Activated T-cell treated with anti-CD3 and anti-CD28 coated beads for 4 hours (primary cell): ENCODE measurements around the gene MLXIP.
A peak's percentile ranks its signal among the peaks of the same experiment; 100 is the strongest.
"Not testable (repeated sequence)": the region's sequence is repeated elsewhere in the genome, so short reads cannot be mapped to it uniquely, and the experiment has no call there.

ENCODE experiments used
- DNase-seq: peaks from one replicate; pipeline ENCODE4 v3.0.0-alpha.2; 2020

The MLXIP gene

DNA sequence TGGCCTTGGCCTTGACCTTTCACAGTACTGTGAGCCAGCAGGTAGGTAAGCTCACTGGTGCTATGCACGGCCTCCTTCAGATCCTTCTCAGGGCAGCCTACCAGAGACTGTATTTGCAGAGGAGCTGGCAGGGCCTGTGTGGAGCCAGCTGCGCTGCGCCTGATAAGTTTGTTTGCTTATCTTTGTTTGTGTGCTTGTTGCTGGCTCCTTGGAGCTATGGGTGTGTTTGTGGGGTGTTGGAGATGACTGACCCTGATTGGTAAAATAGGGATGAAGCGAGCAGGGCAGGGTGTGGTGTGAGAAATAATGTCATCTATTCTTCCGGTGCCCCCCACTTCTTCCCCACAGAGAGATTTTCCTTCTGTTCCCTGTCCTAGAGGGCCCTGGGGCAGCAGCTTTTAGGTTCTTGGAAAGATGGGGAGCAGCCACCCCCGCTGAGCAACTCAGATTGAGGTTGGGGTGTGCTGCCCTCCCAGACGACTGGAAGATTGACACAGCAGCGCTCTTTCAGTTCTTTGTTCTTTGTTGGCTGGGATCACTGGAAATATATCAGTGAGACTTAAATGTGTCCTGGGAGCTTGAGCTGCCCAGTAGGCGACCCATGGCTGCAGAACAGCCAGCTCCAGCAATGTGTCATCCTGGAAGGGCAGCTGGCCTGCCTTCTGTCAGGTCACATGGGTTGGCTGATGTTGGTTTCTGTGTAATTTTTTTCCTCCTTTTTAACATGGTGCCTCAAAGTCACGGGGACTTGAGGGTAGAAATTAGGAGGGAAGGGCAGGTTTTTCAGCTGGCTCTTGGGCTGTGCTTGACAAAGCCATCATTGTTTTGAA is 19.6 kb downstream of the MLXIP start:
- no peak for DNase-seq

DNA sequence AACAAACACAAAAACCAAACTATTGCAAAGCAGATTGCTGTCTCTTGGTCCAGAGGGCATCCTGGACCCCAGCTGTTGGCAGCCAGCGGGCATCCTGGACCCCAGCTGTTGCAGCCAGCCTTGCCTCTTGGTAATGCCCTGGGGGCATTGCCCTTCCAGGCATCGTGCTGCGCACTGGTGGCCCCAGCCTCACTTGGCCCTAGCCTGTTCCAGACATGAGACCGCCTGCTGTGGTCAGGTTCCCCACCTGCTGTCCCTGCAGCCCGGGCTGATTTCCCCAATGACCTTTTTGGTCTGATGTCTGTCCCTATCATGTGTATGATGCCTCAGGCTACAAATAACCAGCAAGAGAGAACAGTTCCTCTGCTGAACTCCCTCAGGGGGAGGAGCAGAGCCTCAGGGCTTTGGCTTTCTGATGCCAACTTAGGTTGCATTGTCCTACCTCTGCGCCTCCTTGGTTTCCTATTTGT is 20.8 kb downstream of the MLXIP start:
- DNase-seq: no peak

GRCh38 chr12:122099856-122100255 is 21.3 kb downstream of the MLXIP start:
- no peak for DNase-seq

DNA sequence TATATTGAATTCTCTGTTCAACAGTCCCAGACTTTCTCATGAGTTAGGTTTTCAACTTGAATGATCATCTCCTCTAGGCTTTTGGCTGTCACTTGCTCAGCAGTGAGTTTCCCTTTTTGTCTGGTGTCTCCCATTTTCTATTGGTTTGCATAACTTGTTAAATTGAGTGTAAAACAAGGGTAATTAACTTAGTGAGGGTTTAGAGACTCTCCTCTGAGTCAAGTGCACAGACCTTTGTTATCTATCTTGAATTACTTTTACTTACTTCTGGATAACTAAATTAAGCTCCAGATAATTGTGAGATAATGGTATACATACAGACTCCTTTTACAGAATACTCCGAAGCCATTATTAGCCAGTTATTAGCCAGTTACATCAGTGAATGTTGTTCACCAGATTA is 22.0 kb downstream of the MLXIP start:
- no peak for DNase-seq

GRCh38 chr12:122102331-122102730 is 23.8 kb downstream of the MLXIP start:
- no peak for DNase-seq

DNA sequence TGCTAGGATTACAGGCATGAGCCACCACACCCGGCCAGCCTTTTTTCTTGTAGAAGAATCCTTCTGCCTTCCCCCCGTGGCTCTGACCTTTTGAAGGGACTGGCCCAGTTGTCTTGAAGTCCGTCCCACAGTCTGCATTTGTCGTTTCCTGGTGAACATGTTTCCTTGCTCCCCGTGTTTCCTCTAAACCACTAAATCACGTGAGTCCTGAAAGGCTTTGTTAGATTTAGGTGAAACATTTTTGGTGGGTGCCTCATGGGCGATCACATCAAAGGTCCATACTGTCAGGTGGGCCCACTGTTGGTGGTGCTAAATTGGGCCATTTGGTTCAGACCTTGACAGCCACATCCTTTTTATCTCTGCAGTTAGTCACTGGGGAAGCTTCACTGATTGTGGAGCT is 26.3 kb downstream of the MLXIP start:
- no peak for DNase-seq

GRCh38 chr12:122105496-122105895 is 26.9 kb downstream of the MLXIP start:
- not testable (repeated sequence) for DNase-seq

DNA sequence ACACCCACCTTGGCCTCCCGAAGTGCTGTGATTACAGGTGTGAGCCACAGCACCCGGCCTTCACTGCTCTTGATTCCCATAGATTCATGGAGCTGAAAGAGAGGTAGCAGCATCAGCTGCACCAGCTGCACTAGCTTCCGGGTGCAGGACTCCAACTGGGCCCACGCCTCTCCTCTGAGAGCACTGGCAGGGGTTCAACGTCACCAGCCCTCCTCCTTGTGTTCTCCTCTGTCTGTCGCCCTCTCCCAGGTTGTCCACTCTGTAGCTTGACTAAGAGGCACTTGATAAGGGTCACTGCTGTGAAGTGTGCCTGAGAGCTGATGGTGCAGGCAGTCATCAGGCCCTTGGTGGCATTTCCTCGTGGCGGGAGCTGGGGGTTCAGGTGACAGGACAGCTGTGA is 28.3 kb downstream of the MLXIP start:
- no peak for DNase-seq

- DNase-seq: no peak
These were observed 28.7 kb downstream of the MLXIP start for GRCh38 chr12:122107261-122107660.

DNA sequence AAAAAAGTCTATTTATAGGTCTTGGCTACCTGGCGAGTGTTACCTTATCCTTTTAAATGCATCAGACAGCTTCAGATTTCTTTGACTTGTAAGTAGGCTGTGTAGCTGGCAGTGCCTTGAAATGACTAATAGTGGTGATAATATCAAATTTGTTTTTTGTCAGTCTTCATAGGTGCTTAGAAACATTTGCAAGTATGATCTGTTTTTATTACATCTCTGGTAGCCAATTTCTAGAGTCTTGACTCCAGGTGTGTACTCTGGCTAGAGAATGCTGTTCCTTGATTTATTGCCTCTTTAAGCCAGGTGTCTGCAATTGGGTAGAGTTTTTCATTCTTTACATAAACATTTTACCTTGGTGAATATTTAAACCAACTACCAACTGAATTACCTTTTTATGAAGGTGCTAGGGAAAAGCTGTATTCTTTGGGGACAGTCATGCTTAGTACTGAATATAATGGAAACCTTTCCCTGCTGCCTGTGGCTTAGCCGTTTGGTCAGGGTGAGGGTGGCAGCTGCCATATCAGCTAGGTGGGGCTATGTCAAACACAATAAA is 32.6 kb downstream of the MLXIP start:
- DNase-seq: no peak

- DNase-seq: no peak
These were observed 38.4 kb downstream of the MLXIP start for GRCh38 chr12:122116707-122117535.

GRCh38 chr12:122117979-122118378 is 39.4 kb downstream of the MLXIP start:
- DNase-seq: no peak

- DNase-seq: not testable (repeated sequence)
These were observed 42.8 kb downstream of the MLXIP start for GRCh38 chr12:122121341-122121740.

GRCh38 chr12:122121745-122122144 is 43.2 kb downstream of the MLXIP start:
- no peak for DNase-seq

- peak; percentile 63 for DNase-seq
These were observed 44.6 kb downstream of the MLXIP start for GRCh38 chr12:122123051-122123760.

- DNase-seq: no peak
These were observed 45.2 kb downstream of the MLXIP start for GRCh38 chr12:122123761-122124145.

- DNase-seq: no peak
These were observed 45.8 kb downstream of the MLXIP start for GRCh38 chr12:122124370-122124769.

- no peak for DNase-seq
These were observed 47.1 kb downstream of the MLXIP start for GRCh38 chr12:122125452-122126341.

GRCh38 chr12:122126342-122126635 is 47.7 kb downstream of the MLXIP start:
- DNase-seq: no peak

GRCh38 chr12:122126713-122127597 is 48.4 kb downstream of the MLXIP start:
- DNase-seq: no peak

GRCh38 chr12:122127839-122128238 is 49.3 kb downstream of the MLXIP start:
- DNase-seq: no peak
